HEK293 (cell line): ENCODE results near the gene FMNL1.

Experiments used
- ELK4 ChIP-seq: IDR thresholded peaks from 2 replicates; pipeline ENCODE4 v1.6.1; 2011; ENCODE audit warnings: mild to moderate bottlenecking, low read depth, low read length, borderline replicate concordance
- GFI1B ChIP-seq: fragments of 450-650 bp; formaldehyde crosslinking; IDR thresholded peaks from 2 replicates; pipeline ENCODE4 v1.5.1; 2016; ENCODE audit warnings: missing biosample characterization, missing genetic modification characterization
- HOXC10 ChIP-seq: sonication (generic); formaldehyde crosslinking; IDR thresholded peaks from 2 replicates; pipeline ENCODE4 v1.8.1; 2023; ENCODE audit warnings: mild to moderate bottlenecking, missing genetic modification reagents
- HOXD13 ChIP-seq: sonication (generic); formaldehyde crosslinking; IDR thresholded peaks from 2 replicates; pipeline ENCODE4 v1.8.0; 2022; ENCODE audit warnings: missing genetic modification reagents, borderline replicate concordance
- MEIS1 ChIP-seq: sonication (generic); formaldehyde crosslinking; IDR thresholded peaks from 2 replicates; pipeline ENCODE4 v1.8.1; 2022; ENCODE audit warnings: missing genetic modification reagents, mild to moderate bottlenecking, borderline replicate concordance
- OVOL3 ChIP-seq: fragments of 450-650 bp; formaldehyde crosslinking; IDR thresholded peaks from 2 replicates; pipeline ENCODE4 v1.5.1; 2016; ENCODE audit warnings: missing biosample characterization, missing genetic modification characterization
- PBX3 ChIP-seq: sonication (generic); formaldehyde crosslinking; IDR thresholded peaks from 2 replicates; pipeline ENCODE4 v1.8.1; 2022; ENCODE audit warnings: mild to moderate bottlenecking, moderate library complexity, missing genetic modification reagents
- RBAK ChIP-seq: fragments of 450-650 bp; formaldehyde crosslinking; IDR thresholded peaks from 2 replicates; pipeline ENCODE4 v1.5.1; 2016; ENCODE audit warnings: missing biosample characterization, missing genetic modification characterization
- SP2 ChIP-seq: fragments of 450-650 bp; formaldehyde crosslinking; IDR thresholded peaks from 2 replicates; pipeline ENCODE4 v1.5.1; 2016; ENCODE audit warnings: missing biosample characterization, missing genetic modification characterization
- YY1 ChIP-seq: fragments of 450-650 bp; formaldehyde crosslinking; IDR thresholded peaks from 2 replicates; pipeline ENCODE4 v1.5.1; 2018; ENCODE audit warnings: missing biosample characterization, missing genetic modification characterization
- ZBTB10 ChIP-seq: fragments of 450-650 bp; formaldehyde crosslinking; IDR thresholded peaks from 2 replicates; pipeline ENCODE4 v1.5.1; 2016; ENCODE audit warnings: missing biosample characterization, missing genetic modification characterization
- ZBTB21 ChIP-seq: fragments of 450-650 bp; formaldehyde crosslinking; IDR thresholded peaks from 2 replicates; pipeline ENCODE4 v1.5.1; 2017; ENCODE audit warnings: missing biosample characterization, missing genetic modification characterization
- ZBTB49 ChIP-seq: fragments of 450-650 bp; formaldehyde crosslinking; IDR thresholded peaks from 2 replicates; pipeline ENCODE4 v1.5.1; 2016; ENCODE audit warnings: missing biosample characterization, missing genetic modification characterization, low read depth
- ZFHX2 ChIP-seq: fragments of 450-650 bp; formaldehyde crosslinking; conservative IDR thresholded peaks from 2 replicates; pipeline ENCODE4 v1.5.1; 2016; ENCODE audit warnings: missing biosample characterization, missing genetic modification characterization
- ZNF140 ChIP-seq: fragments of 450-650 bp; formaldehyde crosslinking; IDR thresholded peaks from 2 replicates; pipeline ENCODE4 v1.5.1; 2016; ENCODE audit warnings: missing biosample characterization, missing genetic modification characterization
- ZNF175 ChIP-seq: fragments of 450-650 bp; formaldehyde crosslinking; IDR thresholded peaks from 2 replicates; pipeline ENCODE4 v1.5.1; 2016; ENCODE audit warnings: missing biosample characterization, missing genetic modification characterization
- ZNF18 ChIP-seq: fragments of 450-650 bp; formaldehyde crosslinking; IDR thresholded peaks from 2 replicates; pipeline ENCODE4 v1.5.1; 2016; ENCODE audit warnings: missing biosample characterization, missing genetic modification characterization
- ZNF214 ChIP-seq: fragments of 450-650 bp; formaldehyde crosslinking; IDR thresholded peaks from 2 replicates; pipeline ENCODE4 v1.5.1; 2017; ENCODE audit warnings: missing biosample characterization, mild to moderate bottlenecking, missing genetic modification characterization, borderline replicate concordance
- ZNF324 ChIP-seq: fragments of 450-650 bp; formaldehyde crosslinking; IDR thresholded peaks from 2 replicates; pipeline ENCODE4 v1.5.1; 2016; ENCODE audit warnings: missing biosample characterization, missing genetic modification characterization
- ZNF350 ChIP-seq: fragments of 450-650 bp; formaldehyde crosslinking; IDR thresholded peaks from 2 replicates; pipeline ENCODE4 v1.5.0; 2017; ENCODE audit warnings: missing biosample characterization, mild to moderate bottlenecking, missing genetic modification characterization
- ZNF37A ChIP-seq: fragments of 450-650 bp; IDR thresholded peaks from 2 replicates; pipeline ENCODE4 v1.5.1; 2018; ENCODE audit warnings: missing biosample characterization, missing genetic modification characterization
- ZNF521 ChIP-seq: fragments of 450-650 bp; formaldehyde crosslinking; IDR thresholded peaks from 2 replicates; pipeline ENCODE4 v1.5.1; 2017; ENCODE audit warnings: missing biosample characterization, mild to moderate bottlenecking, missing genetic modification characterization
- ZNF544 ChIP-seq: fragments of 450-650 bp; formaldehyde crosslinking; IDR thresholded peaks from 2 replicates; pipeline ENCODE4 v1.5.0; 2017; ENCODE audit warnings: missing biosample characterization, missing genetic modification characterization
- ZNF561 ChIP-seq: fragments of 450-650 bp; IDR thresholded peaks from 2 replicates; pipeline ENCODE4 v1.5.1; 2018; ENCODE audit warnings: missing biosample characterization, missing genetic modification characterization, borderline replicate concordance
- ZNF580 ChIP-seq: fragments of 450-650 bp; formaldehyde crosslinking; IDR thresholded peaks from 2 replicates; pipeline ENCODE4 v1.5.1; 2016; ENCODE audit warnings: missing biosample characterization, missing genetic modification characterization
- ZNF596 ChIP-seq: fragments of 450-650 bp; IDR thresholded peaks from 2 replicates; pipeline ENCODE4 v1.5.0; 2018; ENCODE audit warnings: missing biosample characterization, mild to moderate bottlenecking, missing genetic modification characterization, moderate library complexity
- ZNF600 ChIP-seq: fragments of 450-650 bp; formaldehyde crosslinking; IDR thresholded peaks from 2 replicates; pipeline ENCODE4 v1.5.1; 2016; ENCODE audit warnings: missing biosample characterization, missing genetic modification characterization
- ZNF623 ChIP-seq: fragments of 450-650 bp; formaldehyde crosslinking; IDR thresholded peaks from 2 replicates; pipeline ENCODE4 v1.5.1; 2016; ENCODE audit warnings: missing biosample characterization, missing genetic modification characterization
- ZNF670 ChIP-seq: fragments of 450-650 bp; formaldehyde crosslinking; IDR thresholded peaks from 2 replicates; pipeline ENCODE4 v1.5.1; 2016; ENCODE audit warnings: missing biosample characterization, missing genetic modification characterization, low read depth
- ZSCAN5A ChIP-seq: fragments of 450-650 bp; formaldehyde crosslinking; IDR thresholded peaks from 2 replicates; pipeline ENCODE4 v1.5.1; 2016; ENCODE audit warnings: missing biosample characterization, missing genetic modification characterization

The FMNL1 gene

GRCh38 chr17:45197555-45198334, 23.9 kb upstream of the FMNL1 start (continued):
- no peak for TF ChIP-seq SP2 (tag by site-specific recombination)
- TF ChIP-seq PBX3 (CRISPR knock-in tag): no peak
- TF ChIP-seq ZBTB21: no peak
- no peak for TF ChIP-seq OVOL3
- TF ChIP-seq ZSCAN5A (tag by site-specific recombination): no peak
- TF ChIP-seq HOXD13 (CRISPR knock-in tag): no peak
- no peak for TF ChIP-seq ZNF670
- no peak for TF ChIP-seq ZNF596 (tag by site-specific recombination)
- no peak for TF ChIP-seq ELK4
- no peak for TF ChIP-seq ZNF18 (tag by site-specific recombination)
- TF ChIP-seq MEIS1 (CRISPR knock-in tag): no peak
- TF ChIP-seq ZNF175 (tag by site-specific recombination): no peak
- no peak for TF ChIP-seq ZNF544 (tag by site-specific recombination)
- no peak for TF ChIP-seq RBAK (tag by site-specific recombination)
- TF ChIP-seq ZNF623 (tag by site-specific recombination): no peak
- TF ChIP-seq YY1 (tag by site-specific recombination): no peak
- TF ChIP-seq ZNF521 (tag by site-specific recombination): no peak
- 0 out of 2 replicates have a peak, but pooled peaks have one; percentile 43 for TF ChIP-seq ZBTB10 (tag by site-specific recombination)
- no peak for TF ChIP-seq ZNF580
- TF ChIP-seq ZNF350: no peak
- no peak for TF ChIP-seq ZBTB49
- TF ChIP-seq ZNF140 (tag by site-specific recombination): no peak
- TF ChIP-seq ZNF214 (tag by site-specific recombination): no peak
- no peak for TF ChIP-seq ZNF37A (tag by site-specific recombination)
- no peak for TF ChIP-seq GFI1B (tag by site-specific recombination)
- peak; percentile 95 for TF ChIP-seq ZNF600 (tag by site-specific recombination)
- TF ChIP-seq ZNF324: peak; percentile 84; the same call in 1 of the 2 replicates
- peak; percentile 97 for TF ChIP-seq ZFHX2 (tag by site-specific recombination)
- TF ChIP-seq ZNF561 (tag by site-specific recombination): peak; percentile 91
- no peak for TF ChIP-seq HOXC10 (CRISPR knock-in tag)
